Retinal pigment epithelial cell (primary cell): ENCODE data around the gene TMBIM1.

Source experiments
- DNase-seq: peaks from one replicate; pipeline ENCODE4 v3.0.0-alpha.2; 2010; ENCODE audit warnings: low read depth
- H3K4me3 ChIP-seq: 2 replicates; pipeline ENCODE4 v1.5.1; 2011; ENCODE audit warnings: mild to moderate bottlenecking, low read length, control low read depth, moderate library complexity
- TF ChIP-seq, protein P1 (sequence below): conservative IDR thresholded peaks from 2 replicates; pipeline ENCODE4 v1.5.1; 2011; ENCODE audit warnings: low read depth, low read length, control low read depth, inconsistent platforms

TMBIM1 gene

GRCh38 chr2:218290316-218291261, 1.7 kb downstream of the TMBIM1 start:
- TF ChIP-seq, protein P1, sequence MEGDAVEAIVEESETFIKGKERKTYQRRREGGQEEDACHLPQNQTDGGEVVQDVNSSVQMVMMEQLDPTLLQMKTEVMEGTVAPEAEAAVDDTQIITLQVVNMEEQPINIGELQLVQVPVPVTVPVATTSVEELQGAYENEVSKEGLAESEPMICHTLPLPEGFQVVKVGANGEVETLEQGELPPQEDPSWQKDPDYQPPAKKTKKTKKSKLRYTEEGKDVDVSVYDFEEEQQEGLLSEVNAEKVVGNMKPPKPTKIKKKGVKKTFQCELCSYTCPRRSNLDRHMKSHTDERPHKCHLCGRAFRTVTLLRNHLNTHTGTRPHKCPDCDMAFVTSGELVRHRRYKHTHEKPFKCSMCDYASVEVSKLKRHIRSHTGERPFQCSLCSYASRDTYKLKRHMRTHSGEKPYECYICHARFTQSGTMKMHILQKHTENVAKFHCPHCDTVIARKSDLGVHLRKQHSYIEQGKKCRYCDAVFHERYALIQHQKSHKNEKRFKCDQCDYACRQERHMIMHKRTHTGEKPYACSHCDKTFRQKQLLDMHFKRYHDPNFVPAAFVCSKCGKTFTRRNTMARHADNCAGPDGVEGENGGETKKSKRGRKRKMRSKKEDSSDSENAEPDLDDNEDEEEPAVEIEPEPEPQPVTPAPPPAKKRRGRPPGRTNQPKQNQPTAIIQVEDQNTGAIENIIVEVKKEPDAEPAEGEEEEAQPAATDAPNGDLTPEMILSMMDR = no peak
- no peak overlapping the region for H3K4me3 ChIP-seq
- no peak for DNase-seq

GRCh38 chr2:218289639-218290315, 2.5 kb downstream of the TMBIM1 start:
- TF ChIP-seq, protein P1 = no peak
- H3K4me3 ChIP-seq = no peak overlapping the region
- DNase-seq = no peak

GRCh38 chr2:218286570-218287459, 5.5 kb downstream of the TMBIM1 start:
- TF ChIP-seq, protein P1 = no peak
- peak overlapping the region; percentile 33 for H3K4me3 ChIP-seq
- peak; percentile 86 for DNase-seq

- H3K4me3 ChIP-seq = no peak overlapping the region
- TF ChIP-seq, protein P1 = no peak
- DNase-seq = no peak
Measured at GRCh38 chr2:218285604-218286003, 6.7 kb downstream of the TMBIM1 start.

GRCh38 chr2:218284106-218284811, 8.0 kb downstream of the TMBIM1 start:
- no peak overlapping the region for H3K4me3 ChIP-seq
- TF ChIP-seq, protein P1 = no peak
- DNase-seq = no peak

DNA sequence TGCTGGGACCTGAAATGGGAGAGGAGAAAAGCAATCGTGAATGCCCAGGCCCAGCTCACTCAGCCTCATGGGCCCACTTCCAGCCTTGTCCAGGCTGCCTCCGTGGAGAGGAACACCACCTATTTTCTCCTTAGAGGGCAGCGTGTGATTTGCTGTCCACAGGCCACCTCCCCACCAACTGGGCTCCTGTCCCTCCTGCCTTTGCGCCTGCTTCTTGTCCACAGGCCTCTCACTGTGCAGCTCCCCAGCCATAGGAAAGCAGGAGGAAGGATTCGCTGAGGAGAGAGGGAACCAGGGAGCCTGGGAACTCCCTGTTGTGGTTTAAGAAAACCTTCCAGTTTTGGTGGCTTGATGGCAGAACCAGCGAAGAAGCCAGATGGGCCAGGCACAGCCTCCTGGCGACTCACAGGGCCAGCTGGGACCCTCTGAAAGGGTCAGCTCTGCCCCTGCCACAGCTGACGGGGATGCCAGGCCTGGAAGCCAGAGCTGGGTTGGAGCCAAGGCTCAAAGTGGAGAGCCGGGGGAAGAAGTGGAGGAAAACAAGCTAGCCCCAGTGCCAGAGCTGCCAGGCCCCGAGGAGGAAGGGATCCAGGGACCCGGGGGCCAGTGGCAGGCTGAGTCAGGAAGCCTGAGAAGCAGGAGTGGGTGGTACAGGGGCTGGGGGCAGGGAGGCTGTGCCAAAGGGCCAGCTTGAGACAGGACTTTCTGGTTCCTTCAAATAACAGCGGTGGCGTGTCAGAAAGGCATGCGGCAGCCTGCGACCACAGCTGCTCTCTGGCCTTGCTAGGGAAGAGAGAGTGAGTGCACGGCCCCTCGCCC, 9.9 kb downstream of the TMBIM1 start:
- TF ChIP-seq, protein P1 = no peak
- no peak for DNase-seq
- no peak overlapping the region for H3K4me3 ChIP-seq
